NCI-H2196 treated with DMSO at 0.1 percent for 48 hours (cell line): ENCODE measurements around the gene CHRM2.
A peak's percentile ranks its signal among the peaks of the same experiment; 100 is the strongest.

Experiments
- DNase-seq: peaks from one replicate; lab custom pipeline; 2025; ENCODE audit not compliant: unreplicated experiment; lab: John Stamatoyannopoulos, UW

CHRM2 gene

DNA sequence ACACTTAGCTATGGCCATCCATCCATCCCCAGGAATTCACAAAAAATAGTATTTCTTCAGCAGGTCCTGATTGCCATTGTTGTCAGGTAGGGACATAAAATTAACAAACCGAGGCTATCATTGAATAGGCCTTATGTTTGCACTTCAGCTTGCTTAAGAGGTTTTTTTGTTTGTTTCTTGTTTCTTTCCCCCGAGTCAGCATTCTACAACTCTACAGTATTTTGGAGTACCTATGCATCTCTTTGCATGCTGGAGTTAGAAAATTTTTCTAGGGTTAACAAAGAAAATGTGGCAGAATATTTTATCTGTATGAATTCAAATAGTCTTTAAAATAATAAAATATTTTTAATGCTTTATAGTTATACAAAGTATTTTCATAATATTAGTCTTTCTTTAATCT lies 26.3 kb downstream of the CHRM2 start:
- no peak for DNase-seq

DNA sequence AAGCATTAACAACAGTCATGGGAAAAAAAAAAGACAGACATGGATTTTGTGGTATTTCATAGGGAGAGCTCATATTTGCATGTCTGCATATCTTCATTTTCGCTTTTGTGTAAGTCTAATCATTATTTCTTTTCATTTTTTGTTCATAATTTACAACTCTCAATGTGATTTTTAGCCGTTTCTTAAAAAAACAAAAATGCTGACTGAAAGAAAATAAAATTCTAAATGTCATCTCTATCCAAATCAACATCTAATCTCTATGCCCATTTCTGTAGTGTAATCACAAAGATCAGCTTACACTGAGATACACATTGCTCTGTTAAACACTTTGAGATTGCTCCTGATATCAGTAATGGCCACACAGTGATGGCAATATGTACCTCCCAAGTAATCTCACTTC lies 29.2 kb downstream of the CHRM2 start:
- no peak for DNase-seq

DNA sequence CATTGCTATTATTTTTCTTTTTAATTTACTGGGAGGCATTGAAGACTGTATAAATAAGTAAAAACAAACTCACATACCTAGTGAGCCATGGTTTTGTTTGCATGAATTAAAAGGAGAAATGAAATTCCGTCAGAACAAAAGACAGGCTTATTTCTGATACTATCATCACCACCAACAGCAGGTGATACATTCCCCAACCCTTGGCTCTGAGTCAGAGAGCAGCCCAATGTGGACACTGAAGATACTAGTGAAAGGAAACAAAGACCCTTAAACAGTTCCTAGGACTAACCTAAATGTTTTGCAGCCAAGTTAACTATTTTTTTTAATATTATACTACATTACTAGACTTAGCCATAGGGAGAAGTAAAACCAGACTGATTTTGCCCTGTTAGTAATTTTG lies 31.6 kb downstream of the CHRM2 start:
- no peak for DNase-seq

- no peak for DNase-seq
These were observed 42.3 kb downstream of the CHRM2 start for GRCh38 chr7:136910771-136911170.

- DNase-seq = no peak
These were observed 42.9 kb downstream of the CHRM2 start for GRCh38 chr7:136911344-136911743.

DNA sequence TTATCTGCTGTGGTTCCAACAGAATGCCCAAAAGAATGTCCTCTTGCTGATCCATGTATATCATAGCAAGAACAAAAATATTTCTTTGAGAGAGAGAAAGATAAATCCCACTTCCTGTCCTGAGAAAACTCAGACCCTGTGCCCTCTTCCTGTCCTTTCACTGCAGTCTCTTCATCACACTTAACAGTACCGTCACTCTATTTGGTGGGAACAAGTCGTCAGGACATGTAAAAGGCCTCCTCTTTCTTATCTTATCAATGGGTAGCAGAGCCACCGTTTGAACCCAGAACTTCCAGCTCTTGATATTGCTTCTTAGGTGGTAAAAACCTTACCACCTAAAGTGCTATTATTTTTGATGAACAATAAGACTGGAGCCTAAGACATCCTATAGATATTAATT lies 43.9 kb downstream of the CHRM2 start:
- DNase-seq = no peak

DNA sequence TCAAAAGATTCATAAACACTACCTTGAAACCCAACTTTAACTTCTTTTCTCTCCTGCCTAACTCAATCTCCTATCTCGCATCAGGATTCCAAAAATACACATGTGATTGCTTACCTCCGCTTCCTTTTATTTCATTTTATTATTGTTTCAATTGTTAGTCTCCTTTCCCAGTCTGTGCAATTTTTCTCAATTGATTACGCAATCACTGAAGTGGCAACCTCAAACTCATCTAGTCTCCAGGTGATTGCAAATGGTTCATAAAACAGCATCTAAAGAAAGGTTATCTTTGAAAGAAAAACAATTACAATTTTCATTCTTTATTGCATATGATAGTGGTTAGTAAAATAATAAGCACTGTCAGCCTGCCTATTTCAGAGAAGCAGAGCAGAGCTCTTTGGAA lies 45.6 kb downstream of the CHRM2 start:
- no peak for DNase-seq

- DNase-seq = no peak
These were observed 51.4 kb downstream of the CHRM2 start for GRCh38 chr7:136919820-136920219.

DNA sequence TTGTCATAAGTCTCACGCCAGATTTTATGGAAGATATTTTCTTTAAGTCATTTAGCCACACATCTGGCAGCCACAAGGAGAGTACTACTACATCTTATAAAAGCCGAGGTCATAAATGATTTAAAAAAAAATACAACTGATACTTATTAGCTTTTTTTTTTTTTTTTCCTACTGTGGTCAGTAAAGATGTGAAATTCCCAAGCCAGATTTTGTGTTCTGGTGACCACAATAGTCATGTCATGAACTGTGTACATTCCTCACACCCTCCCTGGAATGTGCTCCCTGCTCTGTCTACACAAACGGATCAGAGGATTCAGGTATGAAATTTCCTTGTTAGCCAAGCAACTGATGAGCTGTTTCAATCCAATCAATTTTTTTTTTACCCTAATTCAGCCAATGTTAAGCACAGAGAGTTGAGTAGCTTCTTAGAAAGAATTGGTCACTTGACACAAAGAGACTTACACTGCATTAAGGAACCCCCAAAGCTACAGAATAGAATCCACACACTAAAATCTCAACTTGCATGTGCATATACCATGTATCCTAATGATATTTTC lies 54.7 kb downstream of the CHRM2 start:
- DNase-seq = no peak

DNA sequence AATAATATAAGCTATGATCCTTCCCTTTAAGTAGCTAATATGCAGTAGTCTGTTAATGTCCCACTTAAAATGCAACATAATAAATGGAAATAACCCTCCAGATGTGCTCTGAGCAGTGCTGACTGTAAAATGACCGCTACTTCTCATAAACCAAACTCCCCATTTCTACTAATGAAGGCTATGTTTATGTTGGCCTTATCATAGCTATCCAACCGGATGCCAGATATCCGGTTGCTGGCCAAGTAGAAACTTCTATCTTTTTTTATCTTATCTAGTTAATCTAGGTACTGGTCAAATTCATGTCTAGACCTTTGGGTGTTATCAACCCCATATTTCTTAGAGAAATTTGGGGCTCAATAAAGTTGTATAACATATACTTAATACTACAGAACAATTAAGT lies 56.6 kb downstream of the CHRM2 start:
- peak; percentile 15 for DNase-seq

DNA sequence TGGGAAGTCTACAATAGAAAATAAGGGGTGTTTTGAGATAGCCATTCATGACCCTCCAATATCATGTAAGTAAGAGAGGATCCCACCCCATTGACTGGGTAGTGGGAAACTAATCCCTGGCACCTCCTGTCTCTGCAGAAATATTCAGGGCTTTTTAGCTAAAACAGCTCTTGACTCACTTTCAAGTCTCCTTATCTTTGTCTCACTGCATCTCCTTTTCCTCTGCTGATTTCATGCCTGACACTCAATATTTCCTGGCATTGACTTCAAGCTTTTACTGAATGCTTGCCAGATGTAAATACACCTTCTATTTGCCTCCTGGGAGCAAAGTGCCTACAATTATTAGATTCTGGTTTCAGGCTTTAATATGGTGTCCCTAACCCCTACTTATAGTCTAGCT lies 57.1 kb downstream of the CHRM2 start:
- DNase-seq = no peak

GRCh38 chr7:136931169-136931867 lies 62.9 kb downstream of the CHRM2 start:
- no peak for DNase-seq

DNA sequence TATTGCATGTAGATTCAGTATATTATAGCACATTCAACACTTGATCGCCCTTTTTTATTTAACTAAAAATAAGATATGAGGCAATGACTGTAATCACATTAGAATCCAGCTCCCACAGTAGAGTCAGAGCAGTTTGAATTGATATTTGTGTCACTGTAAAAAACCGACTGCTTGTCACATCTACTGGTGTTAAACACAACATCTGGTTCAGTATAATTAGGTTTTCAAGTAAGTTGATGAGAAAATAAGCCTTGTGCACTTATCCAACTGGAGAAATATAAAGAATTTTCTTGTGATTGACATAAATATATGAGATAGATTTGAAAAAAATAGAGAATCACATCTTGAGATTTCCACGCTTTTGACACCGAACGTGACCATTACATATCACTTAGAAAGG lies 69.0 kb downstream of the CHRM2 start:
- no peak for DNase-seq

DNA sequence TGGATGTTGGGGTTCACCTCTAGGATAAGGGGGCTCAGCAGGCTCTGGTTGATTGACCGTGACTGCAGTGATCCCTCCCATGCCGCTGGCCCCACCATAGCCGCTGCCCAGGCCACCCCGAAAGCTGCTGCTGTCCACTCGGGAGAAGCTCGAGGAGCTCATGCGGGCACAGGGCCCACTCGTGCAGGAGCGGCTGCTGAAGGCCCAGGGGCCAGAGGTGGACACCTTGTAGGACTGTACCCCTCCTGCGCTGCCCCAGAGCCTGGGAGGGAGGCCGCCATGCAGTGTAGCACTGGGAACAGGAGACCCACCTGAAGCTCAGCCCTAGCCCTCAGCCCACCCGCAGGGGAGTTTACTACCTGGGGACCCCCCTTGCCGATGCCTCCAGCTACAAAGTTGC lies 70.0 kb downstream of the CHRM2 start:
- DNase-seq = no peak

DNA sequence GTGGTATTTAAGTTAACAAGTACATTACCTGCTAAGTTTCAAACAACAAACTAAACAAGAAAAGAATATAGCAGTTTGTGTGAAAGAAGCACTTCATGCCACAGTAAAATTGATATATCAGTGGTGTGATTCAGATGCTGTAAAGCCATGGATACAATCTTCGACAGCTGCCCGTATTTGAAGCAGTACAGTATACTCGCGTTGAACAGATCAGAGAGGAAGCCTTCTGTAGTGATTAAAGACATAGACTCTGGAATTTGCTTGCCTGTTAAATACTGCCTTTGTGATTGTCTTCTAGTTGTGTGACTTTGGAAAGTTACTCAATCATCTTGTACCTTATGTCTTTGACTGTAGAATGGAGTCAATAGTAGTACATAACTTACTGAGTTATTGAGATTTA lies 71.7 kb downstream of the CHRM2 start:
- DNase-seq = no peak

DNA sequence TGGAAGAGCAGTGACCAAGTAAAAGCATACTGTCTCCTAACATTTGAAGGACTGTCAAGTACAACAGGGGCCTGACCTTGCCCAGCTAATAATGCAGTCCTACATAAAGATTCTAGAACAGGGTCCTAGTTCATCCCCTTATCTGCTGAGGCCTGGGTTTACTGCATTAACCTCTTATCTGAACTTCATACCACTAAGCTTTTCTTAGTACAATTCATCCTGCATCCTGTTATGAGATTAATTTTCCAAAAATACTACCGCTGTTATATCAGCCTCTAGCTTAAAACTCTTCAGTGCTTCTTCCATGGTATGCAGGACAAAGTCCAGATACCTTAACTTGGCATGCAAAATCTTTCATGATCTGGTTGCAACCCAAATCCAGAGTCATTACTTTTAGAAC lies 72.5 kb downstream of the CHRM2 start:
- no peak for DNase-seq

DNA sequence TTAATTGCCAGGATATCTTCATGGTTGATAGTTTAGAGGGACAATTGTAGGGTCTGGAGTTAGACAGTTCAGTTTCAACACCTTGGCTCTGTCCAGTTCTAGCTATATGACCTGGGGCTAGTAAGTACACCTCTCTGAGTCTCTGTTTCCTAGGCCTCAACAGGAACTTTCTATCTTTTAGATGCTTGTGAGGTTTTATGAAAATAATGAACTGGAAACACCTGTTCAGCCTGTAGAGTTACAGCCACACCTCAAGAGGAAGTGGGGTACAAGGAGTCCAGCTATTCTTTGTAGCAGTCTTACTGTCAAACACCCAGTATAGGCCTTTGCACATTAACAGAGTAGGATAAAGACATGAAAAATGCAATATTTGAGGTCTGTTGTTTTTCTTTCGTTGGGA lies 73.4 kb downstream of the CHRM2 start:
- no peak for DNase-seq

- no peak for DNase-seq
These were observed 73.9 kb downstream of the CHRM2 start for GRCh38 chr7:136942401-136942800.

DNA sequence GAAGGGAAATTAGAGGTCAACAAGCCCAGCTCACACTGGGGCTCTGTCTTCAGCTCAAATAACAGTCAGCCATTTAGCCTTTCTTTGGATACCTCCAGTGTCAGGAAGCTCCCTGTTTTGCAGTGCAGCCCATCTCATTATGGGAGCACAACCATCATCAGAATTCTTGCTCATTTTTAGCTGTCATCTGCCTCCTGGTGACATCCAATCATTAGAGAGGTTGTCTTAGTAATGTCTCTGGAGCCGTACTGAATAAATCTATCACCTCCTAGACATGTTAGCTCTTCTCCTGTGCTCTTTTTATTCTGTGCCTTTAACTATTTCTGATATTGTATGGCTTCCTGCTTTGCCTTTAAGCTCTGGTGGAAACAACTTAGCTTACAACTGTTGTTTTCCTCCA lies 74.5 kb downstream of the CHRM2 start:
- no peak for DNase-seq

DNA sequence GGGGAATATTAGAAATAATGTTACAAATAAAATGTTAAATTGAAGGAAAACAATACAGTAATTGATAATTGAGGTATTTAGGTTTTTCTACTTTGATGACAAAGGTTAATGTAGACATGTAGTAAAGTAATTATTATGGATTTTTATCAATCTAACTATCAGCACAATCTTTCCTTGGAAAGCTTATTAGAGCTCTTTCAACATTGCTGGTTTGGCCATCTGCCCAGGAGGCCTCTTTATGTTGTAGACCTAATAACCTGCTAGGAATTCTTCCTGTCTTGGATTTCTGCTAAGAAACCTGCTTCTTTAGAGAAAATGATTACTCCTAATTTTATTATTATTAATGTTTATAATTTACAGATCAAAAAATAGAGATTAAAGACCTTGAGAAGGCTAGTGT lies 78.9 kb downstream of the CHRM2 start:
- no peak for DNase-seq

DNA sequence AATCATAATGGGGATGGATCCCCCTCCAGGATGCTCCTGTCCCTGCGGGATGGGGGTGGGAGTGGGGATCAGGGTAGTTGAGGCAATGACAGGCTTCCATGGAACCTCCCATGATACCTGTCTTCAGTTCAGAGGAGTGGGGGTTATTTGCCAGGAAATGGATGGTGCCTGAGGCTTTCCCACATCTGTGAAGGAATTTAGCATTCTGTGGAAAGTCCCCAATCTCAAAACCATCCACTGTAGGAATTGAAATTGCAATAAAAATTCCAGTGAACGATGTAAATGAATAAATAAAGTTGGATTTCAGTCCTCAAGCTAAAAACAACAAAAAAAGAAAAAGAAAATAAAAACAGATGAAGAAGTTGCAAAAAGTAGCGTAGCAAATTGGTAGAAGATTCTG lies 81.9 kb downstream of the CHRM2 start:
- DNase-seq = no peak

DNA sequence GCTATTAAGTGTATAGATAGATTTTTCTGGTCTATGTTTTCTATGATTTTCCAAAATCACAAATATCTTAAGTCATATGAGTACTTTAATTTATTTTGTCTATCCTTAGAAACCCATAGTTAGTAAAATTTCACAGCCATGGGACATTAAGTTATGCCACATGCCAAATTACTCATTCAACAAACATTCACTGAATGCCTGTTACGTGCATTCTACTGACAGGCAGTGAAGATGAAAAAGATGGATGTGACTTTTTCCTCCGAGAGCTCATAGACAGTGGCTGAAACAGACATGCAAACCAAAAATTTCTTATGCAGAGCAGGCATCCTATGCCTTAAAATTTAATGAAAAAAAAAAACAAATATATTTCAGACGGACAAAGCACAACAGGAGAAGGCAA lies 84.9 kb downstream of the CHRM2 start:
- no peak for DNase-seq

DNA sequence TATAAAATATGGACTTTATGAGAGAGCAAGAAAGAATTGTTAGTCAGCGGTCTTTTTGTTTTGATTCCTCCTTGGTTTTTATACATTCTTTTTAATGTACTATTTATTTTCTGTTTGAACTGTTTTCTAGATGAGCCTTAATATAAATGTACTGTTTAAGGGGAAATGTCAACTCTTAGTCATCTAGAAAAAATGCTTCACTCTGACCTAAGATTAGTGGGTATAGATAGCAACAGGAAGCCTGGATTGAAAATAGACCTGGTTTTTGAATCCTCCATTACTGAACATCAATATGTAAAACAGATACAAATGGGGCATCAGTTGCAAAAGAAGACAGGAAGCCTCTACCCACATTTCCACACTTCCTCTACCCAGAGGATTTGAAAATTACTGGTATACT lies 87.8 kb downstream of the CHRM2 start:
- no peak for DNase-seq
